Pancreas (tissue), 10 donors: Measurements from ENCODE around the gene ANTKMT. TPM values are rescaled to one million over a fixed set of nuclear protein-coding genes. Genes with fewer than 3 reads are reported as not detected.

Experiments
- ATAC-seq, 4 donors: fragments of 200-7000 bp; cut with Tn5 transposase; one replicate each; pipeline versions ENCODE4 v1.8.0 to v1.9.1; 2020; ENCODE audit warnings: mild to moderate bottlenecking in 4 of 4, moderate library complexity in 4 of 4
- DNase-seq, 6 donors: peaks; one replicate each; pipeline ENCODE4 v3.0.0-alpha.2; 2020
- FAIRE-seq: peaks from 2 replicates; lab custom pipeline; 2012; peaks lifted over from hg19 to GRCh38; lab: Jason Lieb, UNC
- H3K27ac ChIP-seq, 4 donors: fragments of 200-600 bp; sonication (generic); 1 replicate in 3 of 4; 2 replicates in 1 of 4; pipeline versions ENCODE4 v1.5.0 to v1.8.0; 2020
- H3K27me3 ChIP-seq, 4 donors: fragments of 200-600 bp; one replicate each; pipeline ENCODE4 v1.8.0; 2021
- H3K36me3 ChIP-seq, 3 donors: fragments of 200-600 bp; sonication (generic) in 1 of 3; one replicate each; pipeline versions ENCODE4 v1.5.0 to v1.8.0; 2020 to 2021
- H3K4me1 ChIP-seq, 3 donors: fragments of 200-600 bp; one replicate each; pipeline ENCODE4 v1.8.0; 2021
- H3K4me3 ChIP-seq, 4 donors: fragments of 200-600 bp; sonication (generic) in 2 of 4; one replicate each; pipeline versions ENCODE4 v1.5.0 to v1.8.0; 2020 to 2021
- H3K9me3 ChIP-seq, 4 donors: fragments of 200-600 bp; one replicate each; pipeline ENCODE4 v1.8.0; 2021
- WGBS, 2 donors: extraction: QIAGEN DNeasy Blood & Tissue Kit; methylation state at CpG; one replicate each; pipeline ENCODE4 v1.1.7; 2013; 5-methylcytosine and 5-hydroxymethylcytosine counted together
- intact Hi-C, 3 donors: fragments of 100-400 bp; cut with DNase I; formaldehyde crosslinking; loops; one replicate each; pipeline versions ENCODE4 v1.11.1 to v1.14.2; 2022
- polyA plus RNA-seq, 2 donors: library from polyadenylated mRNA; stranded (reverse); fragments of 200-250 nt; gene quantifications; one replicate each; pipeline ENCODE4 v1.2.3, GENCODE V29; 2013
- total RNA-seq, 6 donors: library from RNA; stranded (reverse); fragmentation: NEBNext Ultra II Directional in 4 of 6; extraction: Animal tissue kit (Norgen Biotek cat#: 25700) in 4 of 6; gene quantifications; one replicate each; pipeline versions ENCODE4 v1.2.1 to v1.2.4, GENCODE V29; 2021 to 2023
- TF ChIP-seq, protein P1 (sequence below), 4 donors: fragments of 200-600 bp; sonication (generic) in 3 of 4; IDR thresholded peaks; one replicate each; pipeline versions ENCODE4 v1.5.0 to v1.8.0; 2021; ENCODE audit warnings: antibody characterized with exemption in 4 of 4
- donor health status: healthy with polysubstance abuse.
- donor health status: DM: no; HTN: no; CAD: no; lungs with moderate emphysema.
- donor health status: DM: no; HTN: no; CAD: no.
- donor health status: control.
- donor health status: control.
- donor health status: Bipolar disorder and iron deficiency.
- donor health status: DM: yes; HTN: yes; CAD: no.
- donor health status: DM: no; HTN: no; CAD: no.
- donor health status: DM: no; HTN: no; CAD: no.
- donor health status: DM: yes; HTN: yes; CAD: no.

Gene ANTKMT
- total and polyA plus RNA-seq, 8 donors, result 12.2 to 41.7 (median 22.1) TPM

DNA sequence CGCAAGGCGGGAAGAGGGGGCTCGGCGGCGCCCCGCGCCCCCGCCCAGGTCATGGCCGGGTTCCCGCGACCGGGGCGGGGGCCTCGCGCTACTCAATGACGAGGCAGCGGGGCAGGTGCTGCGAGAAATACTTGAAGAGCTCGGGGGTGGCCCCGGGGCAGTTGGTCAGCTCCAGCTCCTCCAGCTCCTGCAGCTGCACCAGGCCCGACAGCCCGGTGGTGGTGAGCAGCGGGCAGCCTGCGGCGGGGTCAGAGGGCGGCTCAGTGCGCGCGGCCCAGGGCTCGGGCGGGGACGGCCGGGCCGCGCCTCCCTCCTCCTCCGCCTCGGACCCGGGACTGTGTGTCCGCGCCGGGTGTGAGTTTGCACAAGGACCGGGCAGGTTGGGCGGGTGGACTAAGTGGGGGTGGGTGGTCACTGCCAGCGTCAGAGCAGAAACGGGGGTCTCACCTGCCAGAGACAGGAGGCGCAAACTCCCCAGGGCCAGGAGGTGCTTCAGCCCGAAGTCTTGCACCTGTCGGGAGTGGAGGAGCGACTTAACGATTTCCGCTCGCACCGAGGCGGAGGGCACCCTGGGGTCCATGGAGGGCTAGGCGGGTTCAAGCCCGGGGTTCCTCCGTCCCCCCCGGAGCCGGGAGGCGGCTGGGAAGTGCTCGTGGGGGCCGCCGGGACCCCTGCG, 26.6 kb upstream of the ANTKMT start:
- H3K27ac ChIP-seq, result no peak overlapping the region
- no peaks in the 10 kb centered on the region for H3K9me3 ChIP-seq
- FAIRE-seq, result no peak
- H3K4me3 ChIP-seq, result peak overlapping the region in 1 of 4 donors; percentile 19
- intact Hi-C loops, result no loop called here
- no peaks in the 10 kb centered on the region for H3K36me3 ChIP-seq
- no peak for ATAC-seq
- H3K4me1 ChIP-seq, result peaks cover 4 to 24% (median 10%) of the 10 kb centered on the region in 3 donors
- TF ChIP-seq, protein P1, sequence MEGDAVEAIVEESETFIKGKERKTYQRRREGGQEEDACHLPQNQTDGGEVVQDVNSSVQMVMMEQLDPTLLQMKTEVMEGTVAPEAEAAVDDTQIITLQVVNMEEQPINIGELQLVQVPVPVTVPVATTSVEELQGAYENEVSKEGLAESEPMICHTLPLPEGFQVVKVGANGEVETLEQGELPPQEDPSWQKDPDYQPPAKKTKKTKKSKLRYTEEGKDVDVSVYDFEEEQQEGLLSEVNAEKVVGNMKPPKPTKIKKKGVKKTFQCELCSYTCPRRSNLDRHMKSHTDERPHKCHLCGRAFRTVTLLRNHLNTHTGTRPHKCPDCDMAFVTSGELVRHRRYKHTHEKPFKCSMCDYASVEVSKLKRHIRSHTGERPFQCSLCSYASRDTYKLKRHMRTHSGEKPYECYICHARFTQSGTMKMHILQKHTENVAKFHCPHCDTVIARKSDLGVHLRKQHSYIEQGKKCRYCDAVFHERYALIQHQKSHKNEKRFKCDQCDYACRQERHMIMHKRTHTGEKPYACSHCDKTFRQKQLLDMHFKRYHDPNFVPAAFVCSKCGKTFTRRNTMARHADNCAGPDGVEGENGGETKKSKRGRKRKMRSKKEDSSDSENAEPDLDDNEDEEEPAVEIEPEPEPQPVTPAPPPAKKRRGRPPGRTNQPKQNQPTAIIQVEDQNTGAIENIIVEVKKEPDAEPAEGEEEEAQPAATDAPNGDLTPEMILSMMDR (IDR thresholded peaks at IDR 0.05), result no peak
- WGBS, 2 donors, result 4 to 5% methylated on average over 36 to 64 of the region's 64 CpGs
- peaks cover 0 to 9% (median 0%) of the 10 kb centered on the region in 4 donors for H3K27me3 ChIP-seq
- DNase-seq, result no peak

- Histone ChIP-seq H3K27ac (no peak overlapping the region), H3K27me3 (peaks cover 0 to 10% (median under 1%) of the 10 kb centered on the region in 4 donors), H3K36me3 (no peaks in the 10 kb centered on the region), H3K9me3 (no peaks in the 10 kb centered on the region), H3K4me1 (peaks cover 0 to 19% (median 6%) of the 10 kb centered on the region in 3 donors), H3K4me3 (peak overlapping the region in 2 of 4 donors; percentile 15 to 19)
- FAIRE-seq (no peak), DNase-seq (no peak), ATAC-seq (no peak)
- WGBS, 2 donors, result 3 to 4% methylated on average over 23 to 37 of the region's 37 CpGs
- intact Hi-C loops, result no loop called here
- TF ChIP-seq, protein P1 (IDR thresholded peaks at IDR 0.05), result no peak
Measured at GRCh38 chr16:694863-695354, 26.0 kb upstream of the ANTKMT start.

DNA sequence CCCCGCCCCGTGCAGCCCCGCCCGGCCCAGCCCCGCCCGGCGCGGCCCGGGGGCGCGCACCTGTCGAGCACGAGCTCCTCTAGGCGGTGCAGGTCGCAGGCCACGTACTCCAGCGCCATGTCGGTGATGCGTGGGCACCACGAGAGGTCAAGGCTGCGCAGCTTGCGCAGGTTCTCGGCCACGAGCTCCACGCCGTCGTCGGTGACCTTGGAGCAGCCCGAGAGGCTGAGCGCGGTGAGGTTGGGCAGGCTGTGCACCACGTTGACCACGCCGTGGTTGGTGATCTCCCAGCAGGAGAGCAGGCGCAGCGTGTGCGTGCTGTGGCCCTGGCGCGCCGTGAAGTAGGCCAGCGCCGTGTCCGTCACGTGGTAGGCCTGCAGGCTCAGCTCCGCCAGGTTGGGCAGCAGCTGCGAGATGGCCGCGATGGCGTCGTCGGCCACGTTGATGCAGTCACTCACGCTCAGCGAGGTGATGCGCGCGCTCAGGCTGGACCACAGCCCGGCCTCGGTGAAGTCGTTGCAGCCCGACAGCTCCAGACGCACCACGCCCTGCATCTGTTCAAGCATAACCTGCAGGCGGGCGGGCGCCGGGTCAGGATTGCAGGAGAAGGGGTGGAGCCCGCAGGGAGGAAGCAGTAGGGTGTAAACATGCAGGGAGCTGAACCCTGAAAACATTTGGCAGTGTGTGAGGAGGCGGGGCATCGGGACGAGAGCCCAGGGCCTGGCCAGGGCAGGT, 25.4 kb upstream of the ANTKMT start:
- Histone ChIP-seq H3K36me3 (no peaks in the 10 kb centered on the region), H3K27ac (no peak overlapping the region), H3K9me3 (no peaks in the 10 kb centered on the region), H3K4me1 (peaks cover 0 to 19% (median 6%) of the 10 kb centered on the region in 3 donors), H3K27me3 (peaks cover 0 to 16% (median 3%) of the 10 kb centered on the region in 4 donors), H3K4me3 (peak overlapping the region in 2 of 4 donors; percentile 15 to 24)
- no peak for FAIRE-seq
- peak in 1 of 6 donors; percentile 50 for DNase-seq
- TF ChIP-seq, protein P1 (IDR thresholded peaks at IDR 0.05), result no peak
- WGBS, 2 donors, result 3 to 4% methylated on average over 69 to 71 of the region's 71 CpGs
- intact Hi-C loops, result no loop called here
- ATAC-seq, result peak; percentile 42 to 65 (median 51)

DNA sequence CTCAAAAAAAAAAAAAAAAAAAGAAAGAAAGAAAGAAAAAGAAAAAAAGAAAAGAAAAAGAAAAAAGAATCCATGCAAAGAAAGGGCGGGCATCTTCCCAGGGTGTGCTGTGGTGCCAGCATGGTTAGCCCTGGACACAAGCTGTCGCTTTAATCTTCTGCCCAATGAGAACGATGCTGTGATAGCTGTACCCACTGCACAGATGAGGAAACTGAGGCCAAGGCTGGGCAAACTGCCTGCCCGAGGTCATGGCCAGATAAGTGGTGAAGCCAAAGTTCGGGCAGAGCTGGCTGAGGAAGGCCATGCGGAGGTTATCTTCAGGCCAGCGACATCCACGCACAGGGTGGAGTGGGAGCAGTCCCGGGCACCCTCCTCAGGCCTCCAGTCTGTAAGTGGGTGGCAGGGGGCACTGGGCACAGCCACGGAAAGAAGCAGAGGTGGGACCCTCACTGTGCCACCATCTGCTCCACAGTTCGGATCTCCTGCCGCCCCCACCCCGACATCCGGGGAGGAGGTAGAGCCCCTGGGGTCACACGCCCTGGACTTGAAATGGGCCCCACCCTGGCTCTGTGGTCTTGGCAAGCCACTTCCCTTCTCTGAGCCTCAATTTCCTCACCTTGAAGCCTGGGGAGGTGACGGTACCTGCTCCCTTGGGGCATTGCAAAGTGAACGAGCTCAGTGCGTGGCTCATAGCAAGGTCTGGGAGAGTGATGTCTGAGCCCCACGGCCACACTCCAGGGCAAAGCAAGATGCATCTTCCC, 21.9 kb upstream of the ANTKMT start:
- no peak overlapping the region for H3K27ac ChIP-seq
- intact Hi-C loops, result no loop called here
- no peak for ATAC-seq
- TF ChIP-seq, protein P1 (IDR thresholded peaks at IDR 0.05), result no peak
- H3K27me3 ChIP-seq, result peaks cover 0 to 41% (median 11%) of the 10 kb centered on the region in 4 donors
- peaks cover 0 to 16% (median 6%) of the 10 kb centered on the region in 3 donors for H3K4me1 ChIP-seq
- WGBS, 2 donors, result 65 to 78% methylated on average over 19 of the region's 19 CpGs
- no peak for DNase-seq
- FAIRE-seq, result no peak
- no peaks in the 10 kb centered on the region for H3K36me3 ChIP-seq
- H3K9me3 ChIP-seq, result no peaks in the 10 kb centered on the region
- no peak overlapping the region for H3K4me3 ChIP-seq
